Measurements from ENCODE around the gene SUPT5H.

Gene SUPT5H

DNA sequence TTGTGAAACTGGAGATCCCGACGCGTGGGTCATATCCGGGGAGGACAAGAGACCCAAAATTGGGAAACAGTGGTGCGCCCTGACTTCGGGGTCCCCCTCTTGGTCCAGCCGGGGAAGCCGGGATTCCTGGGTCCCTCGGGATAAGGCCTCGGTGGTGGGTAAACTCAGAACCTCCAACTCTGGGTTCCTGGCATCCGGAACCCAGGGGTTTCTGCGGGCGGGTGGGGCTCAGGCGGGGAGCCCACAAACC lies 38.0 kb upstream of the SUPT5H start:
- peak overlapping the region; percentile 100 for H3K27ac ChIP-seq (ENCODE audit: low read length)

DNA sequence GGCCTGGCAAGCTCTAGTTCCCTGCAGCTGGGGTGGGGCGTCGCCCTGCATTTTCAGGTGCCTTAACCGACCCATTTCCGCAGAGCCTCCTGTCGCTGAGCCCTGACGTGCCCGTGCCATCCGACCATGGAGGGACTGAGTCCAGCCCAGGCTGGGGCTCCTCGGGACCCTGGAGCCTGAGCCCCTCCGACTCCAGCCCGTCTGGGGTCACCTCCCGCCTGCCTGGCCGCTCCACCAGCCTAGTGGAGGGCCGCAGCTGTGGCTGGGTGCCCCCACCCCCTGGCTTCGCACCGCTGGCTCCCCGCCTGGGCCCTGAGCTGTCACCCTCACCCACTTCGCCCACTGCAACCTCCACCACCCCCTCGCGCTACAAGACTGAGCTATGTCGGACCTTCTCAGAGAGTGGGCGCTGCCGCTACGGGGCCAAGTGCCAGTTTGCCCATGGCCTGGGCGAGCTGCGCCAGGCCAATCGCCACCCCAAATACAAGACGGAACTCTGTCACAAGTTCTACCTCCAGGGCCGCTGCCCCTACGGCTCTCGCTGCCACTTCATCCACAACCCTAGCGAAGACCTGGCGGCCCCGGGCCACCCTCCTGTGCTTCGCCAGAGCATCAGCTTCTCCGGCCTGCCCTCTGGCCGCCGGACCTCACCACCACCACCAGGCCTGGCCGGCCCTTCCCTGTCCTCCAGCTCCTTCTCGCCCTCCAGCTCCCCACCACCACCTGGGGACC lies 37.6 kb upstream of the SUPT5H start:
- H3F3A ChIP-seq (ENCODE audit: insufficient read depth, low read length) = peaks cover 86% of the 10 kb centered on the region

More for the DNA sequence above, 38.0 kb upstream of the SUPT5H start:
- no peak for DNase-seq
- peaks cover 24% of the 10 kb centered on the region for H3K79me2 ChIP-seq (ENCODE audit: low read length)
- peaks cover 12% of the 10 kb centered on the region; the same call in 1 of the 2 replicates for H3K36me3 ChIP-seq (replicated peaks; ENCODE audit: insufficient read depth, low read length)
- no peaks in the 10 kb centered on the region for H3K27me3 ChIP-seq (replicated peaks; ENCODE audit: insufficient read depth, low read length)
- H3K9ac ChIP-seq (ENCODE audit: low read length) = peak overlapping the region; percentile 99
- H3F3A ChIP-seq (ENCODE audit: insufficient read depth, low read length) = peaks cover 90% of the 10 kb centered on the region
- peaks cover 33% of the 10 kb centered on the region for H3K4me1 ChIP-seq (ENCODE audit: low read length)
- no peaks in the 10 kb centered on the region for H3K9me2 ChIP-seq (replicated peaks; ENCODE audit: insufficient read depth, low read length)
- peaks cover 20% of the 10 kb centered on the region; the same call in 1 of the 2 replicates for H4K20me1 ChIP-seq (ENCODE audit: insufficient read depth, low read length)
- peak overlapping the region; percentile 98 for H3K4me3 ChIP-seq (ENCODE audit: low read length)
- H3K9me3 ChIP-seq (replicated peaks; ENCODE audit: insufficient read depth, low read length) = no peaks in the 10 kb centered on the region
- no peak overlapping the region for H2AFZ ChIP-seq (ENCODE audit: low read length)
- H3K4me2 ChIP-seq (ENCODE audit: low read depth, low read length) = peak overlapping the region; percentile 99
- TF ChIP-seq, protein P1, sequence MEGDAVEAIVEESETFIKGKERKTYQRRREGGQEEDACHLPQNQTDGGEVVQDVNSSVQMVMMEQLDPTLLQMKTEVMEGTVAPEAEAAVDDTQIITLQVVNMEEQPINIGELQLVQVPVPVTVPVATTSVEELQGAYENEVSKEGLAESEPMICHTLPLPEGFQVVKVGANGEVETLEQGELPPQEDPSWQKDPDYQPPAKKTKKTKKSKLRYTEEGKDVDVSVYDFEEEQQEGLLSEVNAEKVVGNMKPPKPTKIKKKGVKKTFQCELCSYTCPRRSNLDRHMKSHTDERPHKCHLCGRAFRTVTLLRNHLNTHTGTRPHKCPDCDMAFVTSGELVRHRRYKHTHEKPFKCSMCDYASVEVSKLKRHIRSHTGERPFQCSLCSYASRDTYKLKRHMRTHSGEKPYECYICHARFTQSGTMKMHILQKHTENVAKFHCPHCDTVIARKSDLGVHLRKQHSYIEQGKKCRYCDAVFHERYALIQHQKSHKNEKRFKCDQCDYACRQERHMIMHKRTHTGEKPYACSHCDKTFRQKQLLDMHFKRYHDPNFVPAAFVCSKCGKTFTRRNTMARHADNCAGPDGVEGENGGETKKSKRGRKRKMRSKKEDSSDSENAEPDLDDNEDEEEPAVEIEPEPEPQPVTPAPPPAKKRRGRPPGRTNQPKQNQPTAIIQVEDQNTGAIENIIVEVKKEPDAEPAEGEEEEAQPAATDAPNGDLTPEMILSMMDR (IDR thresholded peaks at IDR 0.05; ENCODE audit: low read length) = no peak
- TF ChIP-seq EZH2phosphoT487 (IDR thresholded peaks at IDR 0.05; ENCODE audit: low read length) = no peak
- no peak for TF ChIP-seq EZH2 (optimal IDR thresholded peaks at IDR 0.05; ENCODE audit: low read depth, low read length)

DNA sequence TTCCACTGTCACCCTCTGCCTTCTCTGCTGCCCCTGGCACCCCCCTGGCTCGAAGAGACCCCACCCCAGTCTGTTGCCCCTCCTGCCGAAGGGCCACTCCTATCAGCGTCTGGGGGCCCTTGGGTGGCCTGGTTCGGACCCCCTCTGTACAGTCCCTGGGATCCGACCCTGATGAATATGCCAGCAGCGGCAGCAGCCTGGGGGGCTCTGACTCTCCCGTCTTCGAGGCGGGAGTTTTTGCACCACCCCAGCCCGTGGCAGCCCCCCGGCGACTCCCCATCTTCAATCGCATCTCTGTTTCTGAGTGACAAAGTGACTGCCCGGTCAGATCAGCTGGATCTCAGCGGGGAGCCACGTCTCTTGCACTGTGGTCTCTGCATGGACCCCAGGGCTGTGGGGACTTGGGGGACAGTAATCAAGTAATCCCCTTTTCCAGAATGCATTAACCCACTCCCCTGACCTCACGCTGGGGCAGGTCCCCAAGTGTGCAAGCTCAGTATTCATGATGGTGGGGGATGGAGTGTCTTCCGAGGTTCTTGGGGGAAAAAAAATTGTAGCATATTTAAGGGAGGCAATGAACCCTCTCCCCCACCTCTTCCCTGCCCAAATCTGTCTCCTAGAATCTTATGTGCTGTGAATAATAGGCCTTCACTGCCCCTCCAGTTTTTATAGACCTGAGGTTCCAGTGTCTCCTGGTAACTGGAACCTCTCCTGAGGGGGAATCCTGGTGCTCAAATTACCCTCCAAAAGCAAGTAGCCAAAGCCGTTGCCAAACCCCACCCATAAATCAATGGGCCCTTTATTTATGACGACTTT lies 36.8 kb upstream of the SUPT5H start:
- peak; percentile 40 for DNase-seq
- Histone ChIP-seq H3K4me3 (ENCODE audit: low read length) (peak overlapping the region; percentile 98), H3K9me2 (replicated peaks; ENCODE audit: insufficient read depth, low read length) (no peaks in the 10 kb centered on the region), H3K27ac (ENCODE audit: low read length) (peak overlapping the region; percentile 100), H3K4me2 (ENCODE audit: low read depth, low read length) (peak overlapping the region; percentile 99), H3K9me3 (replicated peaks; ENCODE audit: insufficient read depth, low read length) (no peaks in the 10 kb centered on the region), H3K4me1 (ENCODE audit: low read length) (peaks cover 27% of the 10 kb centered on the region), H3K27me3 (replicated peaks; ENCODE audit: insufficient read depth, low read length) (no peaks in the 10 kb centered on the region), H2AFZ (ENCODE audit: low read length) (no peak overlapping the region), H3K36me3 (replicated peaks; ENCODE audit: insufficient read depth, low read length) (peaks cover 12% of the 10 kb centered on the region; the same call in 1 of the 2 replicates), H3F3A (ENCODE audit: insufficient read depth, low read length) (peaks cover 79% of the 10 kb centered on the region), H3K9ac (ENCODE audit: low read length) (peak overlapping the region; percentile 99), H4K20me1 (ENCODE audit: insufficient read depth, low read length) (peaks cover 20% of the 10 kb centered on the region; the same call in 1 of the 2 replicates), H3K79me2 (ENCODE audit: low read length) (peaks cover 24% of the 10 kb centered on the region)
- no peak for TF ChIP-seq EZH2phosphoT487 (IDR thresholded peaks at IDR 0.05; ENCODE audit: low read length)
- TF ChIP-seq EZH2 (optimal IDR thresholded peaks at IDR 0.05; ENCODE audit: low read depth, low read length) = no peak
- TF ChIP-seq, protein P1 (IDR thresholded peaks at IDR 0.05; ENCODE audit: low read length) = no peak

More for the DNA sequence above, 37.6 kb upstream of the SUPT5H start:
- H3K9ac ChIP-seq (ENCODE audit: low read length) = peak overlapping the region; percentile 99
- peak overlapping the region; percentile 98 for H3K4me3 ChIP-seq (ENCODE audit: low read length)
- H3K36me3 ChIP-seq (replicated peaks; ENCODE audit: insufficient read depth, low read length) = peaks cover 12% of the 10 kb centered on the region; the same call in 1 of the 2 replicates
- peaks cover 24% of the 10 kb centered on the region for H3K79me2 ChIP-seq (ENCODE audit: low read length)
- peak overlapping the region; percentile 100 for H3K27ac ChIP-seq (ENCODE audit: low read length)
- H3K9me2 ChIP-seq (replicated peaks; ENCODE audit: insufficient read depth, low read length) = no peaks in the 10 kb centered on the region
- H2AFZ ChIP-seq (ENCODE audit: low read length) = no peak overlapping the region
- H3K9me3 ChIP-seq (replicated peaks; ENCODE audit: insufficient read depth, low read length) = no peaks in the 10 kb centered on the region
- H3K27me3 ChIP-seq (replicated peaks; ENCODE audit: insufficient read depth, low read length) = no peaks in the 10 kb centered on the region
- H3K4me1 ChIP-seq (ENCODE audit: low read length) = peaks cover 31% of the 10 kb centered on the region
- TF ChIP-seq, protein P1 (IDR thresholded peaks at IDR 0.05; ENCODE audit: low read length) = no peak; the same call in 1 of the 2 replicates
- no peak for TF ChIP-seq EZH2phosphoT487 (IDR thresholded peaks at IDR 0.05; ENCODE audit: low read length)
- TF ChIP-seq EZH2 (optimal IDR thresholded peaks at IDR 0.05; ENCODE audit: low read depth, low read length) = no peak
- peaks cover 20% of the 10 kb centered on the region; the same call in 1 of the 2 replicates for H4K20me1 ChIP-seq (ENCODE audit: insufficient read depth, low read length)
- H3K4me2 ChIP-seq (ENCODE audit: low read depth, low read length) = peak overlapping the region; percentile 99
- peak; percentile 78 for DNase-seq
